ENCODE measurements around the gene WDR27. TPM values are rescaled to one million over a fixed set of nuclear protein-coding genes. Genes with fewer than 3 reads are reported as not detected.

Gene WDR27
- total and polyA plus RNA-seq, 2 donors: 15.9 to 54.5 TPM

DNA sequence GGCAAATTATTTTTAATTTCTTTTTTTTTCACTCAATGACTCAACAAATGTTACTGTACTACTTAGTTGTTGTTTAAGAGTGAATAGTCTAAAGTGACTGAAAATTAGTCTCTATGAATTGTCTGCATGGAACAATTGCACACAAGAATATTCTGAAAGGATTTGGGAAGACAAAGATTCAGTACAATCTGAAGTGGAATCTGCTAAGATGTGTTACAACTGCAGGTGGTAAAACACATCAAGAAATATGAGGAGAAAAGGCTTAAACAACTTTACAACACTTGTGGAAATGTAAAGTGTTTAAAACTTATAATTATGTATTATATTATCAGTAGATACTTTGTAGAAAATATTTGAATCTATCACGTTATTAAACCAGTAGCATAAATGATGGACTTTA is 193.4 kb downstream of the WDR27 start:
- no peak for DNase-seq (ENCODE audit: extremely low spot score)
- Histone ChIP-seq H3K4me3 (ENCODE audit: low read depth, low read length) (no peak overlapping the region), H3K27ac (ENCODE audit: low read depth) (no peak overlapping the region), H3K4me1 (ENCODE audit: insufficient read depth) (peaks cover 2% of the 10 kb centered on the region), H3K36me3 (ENCODE audit: insufficient read depth) (no peaks in the 10 kb centered on the region)
- 98% methylated on average over 1 of the region's 1 CpG for WGBS

GRCh38 chr6:169503422-169504152 is 198.2 kb downstream of the WDR27 start:
- DNase-seq (ENCODE audit: extremely low spot score): no peak
- WGBS: 70% methylated on average over 4 of the region's 4 CpGs
- no peaks in the 10 kb centered on the region for H3K4me1 ChIP-seq (ENCODE audit: insufficient read depth)
- no peaks in the 10 kb centered on the region for H3K36me3 ChIP-seq (ENCODE audit: insufficient read depth)
- H3K4me3 ChIP-seq (ENCODE audit: low read depth, low read length): no peak overlapping the region
- H3K27ac ChIP-seq (ENCODE audit: low read depth): no peak overlapping the region

DNA sequence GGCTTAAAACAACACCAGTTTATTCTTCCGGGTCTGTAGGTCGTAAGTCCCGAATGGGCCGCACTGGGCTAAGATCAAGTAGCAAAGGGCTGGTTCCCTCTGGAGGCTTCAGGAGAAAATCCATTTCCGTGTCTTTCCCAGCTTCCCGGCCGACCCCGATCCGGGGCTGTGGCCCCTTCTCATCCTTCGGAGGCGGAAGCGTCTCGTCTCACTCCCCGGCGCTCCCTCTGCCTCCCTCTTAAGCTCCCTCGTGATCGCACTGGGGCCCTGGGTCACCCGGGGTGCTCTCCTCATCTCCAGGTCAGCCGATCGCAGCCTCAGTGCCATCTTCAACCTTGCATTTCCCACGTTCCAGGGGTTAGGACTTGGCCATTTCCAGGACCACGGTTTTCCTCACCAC is 199.4 kb downstream of the WDR27 start:
- WGBS: 95% methylated on average over 22 of the region's 22 CpGs
- Histone ChIP-seq H3K36me3 (ENCODE audit: insufficient read depth) (no peaks in the 10 kb centered on the region), H3K27ac (ENCODE audit: low read depth) (no peak overlapping the region), H3K4me1 (ENCODE audit: insufficient read depth) (no peaks in the 10 kb centered on the region), H3K4me3 (ENCODE audit: low read depth, low read length) (no peak overlapping the region)
- DNase-seq (ENCODE audit: extremely low spot score): no peak

DNA sequence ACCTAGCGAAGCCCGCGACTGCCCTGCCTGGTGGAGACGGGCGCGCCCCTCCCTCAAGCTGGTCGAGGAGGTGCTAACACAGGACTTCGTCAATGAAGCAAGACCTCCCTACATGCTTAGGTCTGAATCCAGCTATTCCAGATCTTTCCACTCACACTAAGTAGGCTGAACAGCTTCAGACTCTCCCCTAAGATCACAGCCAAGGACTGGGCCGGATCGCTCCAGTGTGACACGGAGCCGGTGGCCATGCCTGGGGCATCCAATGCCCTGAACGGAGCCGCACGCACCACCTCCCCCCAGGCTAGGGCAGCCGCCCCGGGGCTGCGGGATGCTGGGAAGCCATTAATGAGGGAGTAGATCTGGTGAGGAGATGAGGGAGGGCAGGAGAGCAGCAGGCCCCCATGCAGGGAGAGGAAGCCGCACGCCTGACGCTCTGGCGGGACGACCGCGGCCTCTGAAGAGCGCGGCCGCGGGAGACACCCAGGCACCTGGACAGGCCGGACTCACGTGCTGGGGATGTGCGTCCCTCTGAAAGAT is 200.0 kb downstream of the WDR27 start:
- Histone ChIP-seq H3K36me3 (ENCODE audit: insufficient read depth) (no peaks in the 10 kb centered on the region), H3K4me3 (ENCODE audit: low read depth, low read length) (no peak overlapping the region), H3K27ac (ENCODE audit: low read depth) (no peak overlapping the region), H3K4me1 (ENCODE audit: insufficient read depth) (no peaks in the 10 kb centered on the region)
- WGBS: 98% methylated on average over 32 of the region's 32 CpGs
- no peak for DNase-seq (ENCODE audit: extremely low spot score)

DNA sequence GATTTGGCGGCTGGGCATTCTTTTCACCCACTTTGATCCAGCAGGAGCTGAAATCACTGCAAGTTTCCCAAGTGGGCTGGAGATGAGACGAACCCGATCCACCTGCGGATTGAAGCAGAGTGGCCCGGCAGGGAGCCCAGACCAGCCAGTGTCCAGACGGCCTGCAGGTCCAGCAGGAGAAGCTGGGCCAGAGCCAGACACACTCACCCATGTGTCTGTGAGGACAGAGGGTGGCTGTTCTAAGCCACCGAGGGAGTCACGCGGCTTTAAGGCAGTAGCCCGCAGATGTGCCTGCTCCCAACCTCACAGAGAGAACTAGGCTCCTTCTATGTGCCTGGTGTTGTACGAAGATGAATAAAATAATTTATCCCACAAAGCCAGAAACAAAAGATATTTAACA is 200.7 kb downstream of the WDR27 start:
- Histone ChIP-seq H3K27ac (ENCODE audit: low read depth) (no peak overlapping the region), H3K36me3 (ENCODE audit: insufficient read depth) (no peaks in the 10 kb centered on the region), H3K4me1 (ENCODE audit: insufficient read depth) (no peaks in the 10 kb centered on the region), H3K4me3 (ENCODE audit: low read depth, low read length) (no peak overlapping the region)
- DNase-seq (ENCODE audit: extremely low spot score): no peak
- WGBS: 96% methylated on average over 11 of the region's 11 CpGs

- Histone ChIP-seq H3K36me3 (ENCODE audit: insufficient read depth) (no peaks in the 10 kb centered on the region), H3K4me3 (ENCODE audit: low read depth, low read length) (no peak overlapping the region), H3K4me1 (ENCODE audit: insufficient read depth) (no peaks in the 10 kb centered on the region), H3K27ac (ENCODE audit: low read depth) (no peak overlapping the region)
- WGBS: 94% methylated on average over 15 of the region's 15 CpGs
- DNase-seq (ENCODE audit: extremely low spot score): no peak
Observed at GRCh38 chr6:169500688-169501087, 201.1 kb downstream of the WDR27 start.

- WGBS: 77% methylated on average over 7 of the region's 7 CpGs
- no peak for DNase-seq (ENCODE audit: extremely low spot score)
Observed at GRCh38 chr6:169499848-169500247, 202.0 kb downstream of the WDR27 start.

DNA sequence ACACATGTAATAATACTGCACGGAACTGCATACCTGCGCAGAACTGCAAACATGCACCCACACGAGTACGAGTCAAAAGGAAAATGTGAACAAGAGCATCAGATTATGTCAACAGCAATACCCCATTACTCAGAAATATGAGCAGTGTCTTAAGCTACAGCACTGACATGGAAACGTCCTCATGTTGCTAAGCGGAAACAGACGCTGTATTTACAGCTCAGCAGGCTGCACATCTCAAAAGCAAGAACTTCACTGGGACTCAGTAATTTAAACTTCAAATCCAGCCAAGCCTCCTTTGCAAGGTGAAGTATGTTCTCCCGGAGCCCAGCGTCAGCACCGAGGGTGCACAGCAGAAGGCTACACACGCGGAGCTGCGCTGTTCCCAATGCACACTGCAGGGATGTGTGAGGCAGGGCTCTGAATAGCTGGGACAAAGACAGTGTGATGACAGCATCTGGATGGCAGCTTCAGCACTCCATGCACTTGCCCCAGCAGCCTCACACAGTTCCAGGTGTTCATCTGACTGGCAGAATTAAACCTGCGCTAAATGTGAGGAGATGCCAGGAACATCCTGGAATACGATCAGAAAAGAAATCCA is 202.8 kb downstream of the WDR27 start:
- H3K4me1 ChIP-seq (ENCODE audit: insufficient read depth): no peaks in the 10 kb centered on the region
- H3K27ac ChIP-seq (ENCODE audit: low read depth): no peak overlapping the region
- H3K36me3 ChIP-seq (ENCODE audit: insufficient read depth): no peaks in the 10 kb centered on the region
- no peak overlapping the region for H3K4me3 ChIP-seq (ENCODE audit: low read depth, low read length)
- no peak for DNase-seq (ENCODE audit: extremely low spot score)
- WGBS: 83% methylated on average over 15 of the region's 15 CpGs

More at GRCh38 chr6:169499848-169500247, 202.0 kb downstream of the WDR27 start:
- Histone ChIP-seq H3K27ac (ENCODE audit: low read depth) (no peak overlapping the region), H3K4me1 (ENCODE audit: insufficient read depth) (no peaks in the 10 kb centered on the region), H3K36me3 (ENCODE audit: insufficient read depth) (no peaks in the 10 kb centered on the region), H3K4me3 (ENCODE audit: low read depth, low read length) (no peak overlapping the region)

DNA sequence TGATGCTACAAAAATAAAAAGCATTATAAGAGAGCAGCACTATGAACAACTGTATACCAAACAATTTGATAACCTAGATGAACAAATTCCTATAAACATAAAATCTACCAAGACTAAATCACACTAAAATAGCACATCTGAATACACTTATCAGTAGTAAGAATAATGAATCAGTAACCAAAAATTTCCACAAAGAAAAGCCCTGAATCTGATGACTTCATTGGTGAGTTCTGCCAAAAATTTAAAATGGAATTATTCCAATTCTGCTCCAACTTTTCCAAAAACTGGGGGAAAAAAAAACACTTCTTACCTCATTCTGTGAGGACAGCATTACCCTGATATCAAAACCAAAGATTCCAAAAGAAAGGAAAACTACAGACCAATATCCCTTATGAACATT is 206.2 kb downstream of the WDR27 start:
- Histone ChIP-seq H3K4me1 (ENCODE audit: insufficient read depth) (no peaks in the 10 kb centered on the region), H3K36me3 (ENCODE audit: insufficient read depth) (no peaks in the 10 kb centered on the region), H3K27ac (ENCODE audit: low read depth) (no peak overlapping the region), H3K4me3 (ENCODE audit: low read depth, low read length) (no peak overlapping the region)
- no peak for DNase-seq (ENCODE audit: extremely low spot score)

DNA sequence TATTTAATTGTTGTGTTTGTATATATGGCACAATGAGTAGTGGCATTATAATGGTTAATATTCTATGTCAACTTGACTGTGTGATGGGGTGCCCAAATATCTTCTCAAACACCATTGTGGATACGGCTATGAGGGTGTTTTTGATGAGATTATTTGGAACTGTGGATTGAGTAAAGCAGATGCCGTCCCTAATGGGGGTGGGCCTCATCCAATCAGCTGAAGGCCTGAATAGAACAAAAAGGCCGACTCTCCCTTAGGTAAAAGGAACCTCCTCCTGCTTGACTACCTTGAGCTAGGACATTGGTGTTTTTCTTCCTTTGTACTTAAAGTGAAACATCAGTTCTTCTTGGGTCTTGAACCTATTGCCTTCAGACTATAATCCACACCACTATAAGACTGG is 207.8 kb downstream of the WDR27 start:
- no peaks in the 10 kb centered on the region for H3K36me3 ChIP-seq (ENCODE audit: insufficient read depth)
- DNase-seq (ENCODE audit: extremely low spot score): no peak
- H3K4me3 ChIP-seq (ENCODE audit: low read depth, low read length): no peak overlapping the region
- H3K4me1 ChIP-seq (ENCODE audit: insufficient read depth): no peaks in the 10 kb centered on the region
- no peak overlapping the region for H3K27ac ChIP-seq (ENCODE audit: low read depth)
- 96% methylated on average over 3 of the region's 3 CpGs for WGBS

GRCh38 chr6:169491482-169491881 is 210.3 kb downstream of the WDR27 start:
- no peaks in the 10 kb centered on the region for H3K4me1 ChIP-seq (ENCODE audit: insufficient read depth)
- no peak overlapping the region for H3K27ac ChIP-seq (ENCODE audit: low read depth)
- no peak for DNase-seq (ENCODE audit: extremely low spot score)
- whole genome bisulfite sequencing: 56% methylated on average over 1 of the region's 1 CpG
- H3K4me3 ChIP-seq (ENCODE audit: low read depth, low read length): no peak overlapping the region
- no peaks in the 10 kb centered on the region for H3K36me3 ChIP-seq (ENCODE audit: insufficient read depth)

GRCh38 chr6:169490830-169491229 is 211.0 kb downstream of the WDR27 start:
- Histone ChIP-seq H3K27ac (ENCODE audit: low read depth) (no peak overlapping the region), H3K4me1 (ENCODE audit: insufficient read depth) (no peaks in the 10 kb centered on the region), H3K36me3 (ENCODE audit: insufficient read depth) (no peaks in the 10 kb centered on the region), H3K4me3 (ENCODE audit: low read depth, low read length) (no peak overlapping the region)
- WGBS: 52% methylated on average over 5 of the region's 5 CpGs
- DNase-seq (ENCODE audit: extremely low spot score): no peak

- no peaks in the 10 kb centered on the region for H3K4me1 ChIP-seq (ENCODE audit: insufficient read depth)
- H3K4me3 ChIP-seq (ENCODE audit: low read depth, low read length): no peak overlapping the region
- H3K27ac ChIP-seq (ENCODE audit: low read depth): no peak overlapping the region
- no peak for DNase-seq (ENCODE audit: extremely low spot score)
- no peaks in the 10 kb centered on the region for H3K36me3 ChIP-seq (ENCODE audit: insufficient read depth)
- 34% methylated on average over 6 of the region's 6 CpGs for WGBS
Observed at GRCh38 chr6:169490246-169490641, 211.6 kb downstream of the WDR27 start.

DNA sequence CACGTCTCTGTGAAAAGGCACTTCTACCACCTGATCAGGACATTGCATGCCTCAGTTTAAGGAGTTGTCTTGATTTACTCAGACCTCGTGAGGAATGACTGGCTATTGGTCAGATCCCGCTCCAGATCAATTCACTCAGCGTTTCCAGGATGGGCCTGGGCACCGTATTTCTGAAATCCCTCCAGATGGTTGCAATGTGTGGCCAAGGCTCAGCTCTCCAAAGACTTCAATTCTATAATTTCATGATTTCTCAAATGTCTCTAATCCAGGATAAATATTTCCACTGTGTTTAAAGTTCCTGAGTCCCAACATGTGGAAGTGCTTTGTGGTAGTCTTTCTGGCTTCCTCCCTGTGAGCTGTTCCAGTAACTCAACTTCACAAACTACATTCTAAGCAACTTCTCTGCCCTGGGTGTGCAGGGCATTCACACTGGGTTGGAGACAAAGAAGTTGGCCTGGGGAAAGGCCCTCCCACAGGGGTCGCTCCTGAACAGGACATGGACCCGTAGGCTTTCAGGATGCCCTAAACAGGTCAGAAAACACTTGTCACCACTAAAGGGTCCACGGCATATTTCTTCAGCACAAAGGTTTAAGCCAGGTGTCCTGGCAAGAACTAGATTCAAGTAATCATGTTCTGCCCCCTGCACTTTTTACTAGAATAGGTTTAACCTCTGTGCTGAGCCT is 212.1 kb downstream of the WDR27 start:
- DNase-seq (ENCODE audit: extremely low spot score): no peak
- Histone ChIP-seq H3K4me3 (ENCODE audit: low read depth, low read length) (no peak overlapping the region), H3K36me3 (ENCODE audit: insufficient read depth) (no peaks in the 10 kb centered on the region), H3K27ac (ENCODE audit: low read depth) (no peak overlapping the region), H3K4me1 (ENCODE audit: insufficient read depth) (no peaks in the 10 kb centered on the region)
- WGBS: 66% methylated on average over 8 of the region's 8 CpGs
